GM18508 (cell line): Measurements from ENCODE around the gene MAPK11.
"Not testable (repeated sequence)": the region's sequence is repeated elsewhere in the genome, so short reads cannot be mapped to it uniquely, and the experiment has no call there.

Experiments
- ATAC-seq: cut with Tn5 transposase; IDR thresholded peaks from one replicate; pipeline ENCODE4 v1.9.1; 2021; ENCODE audit warnings: moderate number of reproducible peaks; ENCODE audit not compliant: insufficient read depth, unreplicated experiment

Gene MAPK11

DNA sequence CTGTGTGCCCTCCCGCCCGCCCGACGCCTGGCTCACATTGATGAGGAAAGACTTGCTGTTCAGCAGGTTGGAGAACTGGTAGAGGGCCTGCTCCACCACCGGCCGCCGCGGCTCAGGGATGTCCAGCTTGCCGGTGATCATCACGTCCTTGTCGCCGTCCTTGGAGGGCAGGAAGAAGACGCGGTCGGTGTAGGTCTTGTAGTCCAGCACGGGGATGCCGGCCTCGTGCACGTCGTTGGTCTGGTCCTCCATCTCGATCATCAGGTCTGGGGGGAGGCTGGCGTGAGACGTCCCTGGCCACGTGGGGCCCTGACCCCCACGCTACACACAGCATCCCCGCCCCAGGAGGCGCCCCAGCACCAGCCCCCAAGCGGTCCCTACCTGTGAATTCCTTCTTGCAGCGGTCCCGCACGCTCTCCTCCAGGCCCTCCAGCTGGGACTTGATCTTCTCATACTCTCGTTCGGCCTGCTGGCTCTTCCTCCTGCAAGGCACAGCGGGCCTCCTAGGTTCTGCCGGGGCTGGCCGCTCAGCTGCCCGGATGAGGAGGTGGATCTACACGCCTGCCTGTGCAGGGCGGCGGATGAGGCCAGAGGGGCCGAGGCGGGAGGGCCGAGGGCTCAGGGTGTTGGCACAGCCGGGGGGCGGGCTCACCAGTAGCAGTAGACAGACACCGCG is 10.7 kb upstream of the MAPK11 start:
- ATAC-seq = no peak

DNA sequence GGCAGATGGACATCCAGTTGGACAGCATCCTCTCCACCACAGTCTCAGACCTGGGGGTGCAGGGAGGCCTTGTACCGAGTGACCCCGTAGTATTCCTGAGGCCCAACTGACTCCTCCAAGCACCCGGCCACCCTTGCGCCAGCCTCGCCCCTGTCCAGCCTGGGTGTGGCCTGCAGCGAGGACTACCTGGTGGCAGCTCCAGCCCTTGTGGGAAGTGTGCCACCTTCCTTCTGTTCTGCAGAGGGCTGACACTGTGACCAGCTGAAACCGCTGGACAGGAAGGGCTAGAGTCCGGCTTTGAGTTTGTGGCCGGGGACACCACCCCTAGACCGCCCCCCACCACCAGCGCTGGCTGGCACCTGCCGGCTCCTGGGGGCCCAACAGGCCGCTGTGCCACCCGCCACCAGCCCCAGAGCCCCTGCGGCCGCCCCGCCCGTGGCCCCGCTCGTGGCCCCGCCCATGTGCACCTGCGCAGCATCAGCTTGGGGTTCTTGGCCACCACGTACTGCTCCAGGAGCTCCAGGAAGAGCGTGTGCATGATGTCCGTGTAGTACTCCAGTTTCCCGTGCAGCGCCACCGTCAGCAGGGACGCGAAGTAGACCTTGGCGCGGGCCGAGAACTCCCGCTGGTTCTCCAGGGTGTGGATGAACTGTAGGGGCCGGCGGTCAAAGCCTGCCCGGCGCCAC is 10.0 kb upstream of the MAPK11 start:
- no peak for ATAC-seq

DNA sequence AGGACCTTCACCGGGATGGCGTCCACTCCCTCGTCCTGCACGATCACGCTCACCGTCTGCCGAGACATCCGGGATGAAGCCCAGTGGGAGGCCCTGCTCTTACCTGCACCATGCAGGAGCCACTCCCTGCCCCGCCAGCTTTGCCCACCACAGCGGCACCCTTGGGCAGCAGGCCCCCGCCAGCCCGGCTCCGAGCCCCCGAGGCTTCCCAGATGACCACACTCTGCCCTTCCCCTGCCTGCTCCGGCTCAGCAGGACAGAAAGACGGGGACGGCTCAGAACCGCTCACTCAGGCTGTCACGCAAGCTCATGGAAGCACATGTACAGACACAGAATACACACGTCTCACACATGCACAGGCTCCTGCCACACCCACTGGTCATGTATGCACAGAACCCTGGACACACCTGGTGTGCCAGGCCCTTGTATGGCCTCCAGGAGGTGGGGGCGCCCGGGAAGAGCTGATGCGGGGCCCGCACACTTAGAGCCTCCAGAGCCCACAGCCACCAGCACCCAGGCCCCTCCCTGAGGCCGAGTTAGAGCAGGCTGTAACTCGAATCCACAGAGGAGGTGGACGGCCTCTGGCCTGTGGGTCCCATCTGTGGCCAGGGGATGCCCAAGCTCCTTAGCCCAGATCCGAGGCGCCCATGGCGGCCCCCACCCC is 8.9 kb upstream of the MAPK11 start:
- ATAC-seq = no peak

DNA sequence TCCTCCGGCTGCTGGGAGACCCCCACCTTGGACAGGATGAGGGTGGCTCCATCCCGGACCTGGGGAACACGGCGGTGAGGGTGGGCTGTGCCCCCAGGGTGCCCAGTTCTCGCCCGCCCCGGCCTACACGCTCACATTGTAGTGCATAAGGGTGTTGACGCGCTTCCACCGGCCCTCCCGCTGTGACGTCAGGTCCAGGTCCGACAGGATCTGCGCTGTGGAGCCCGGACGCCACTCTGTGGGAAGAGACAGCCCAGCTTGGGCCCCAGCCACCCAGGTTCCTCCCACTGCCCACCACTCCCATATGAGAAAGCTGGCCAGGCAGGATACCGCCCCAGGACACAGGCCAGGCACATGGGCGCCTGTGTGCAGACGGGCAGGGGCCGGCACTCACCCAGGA is 8.3 kb upstream of the MAPK11 start:
- ATAC-seq = no peak

DNA sequence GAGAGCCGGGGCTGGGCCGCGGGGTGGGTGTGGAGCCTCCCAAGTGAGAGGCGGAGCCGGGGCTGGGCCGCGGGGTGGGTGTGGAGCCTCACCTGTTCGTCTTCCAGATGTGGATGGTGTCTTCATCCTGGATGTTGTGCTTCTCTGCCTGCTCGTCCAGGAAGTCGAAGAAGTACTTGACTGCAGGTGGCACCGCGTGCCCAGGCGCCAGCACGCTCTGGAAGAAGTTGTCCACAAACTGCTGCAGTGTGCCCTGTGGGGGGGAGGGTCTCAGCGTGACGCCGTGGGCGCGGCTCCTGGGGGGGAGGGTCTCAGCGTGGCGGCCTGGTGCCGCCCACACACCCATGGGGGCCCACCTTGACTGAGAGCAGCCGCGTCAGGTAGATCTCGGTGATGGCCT is 7.6 kb upstream of the MAPK11 start:
- no peak for ATAC-seq

DNA sequence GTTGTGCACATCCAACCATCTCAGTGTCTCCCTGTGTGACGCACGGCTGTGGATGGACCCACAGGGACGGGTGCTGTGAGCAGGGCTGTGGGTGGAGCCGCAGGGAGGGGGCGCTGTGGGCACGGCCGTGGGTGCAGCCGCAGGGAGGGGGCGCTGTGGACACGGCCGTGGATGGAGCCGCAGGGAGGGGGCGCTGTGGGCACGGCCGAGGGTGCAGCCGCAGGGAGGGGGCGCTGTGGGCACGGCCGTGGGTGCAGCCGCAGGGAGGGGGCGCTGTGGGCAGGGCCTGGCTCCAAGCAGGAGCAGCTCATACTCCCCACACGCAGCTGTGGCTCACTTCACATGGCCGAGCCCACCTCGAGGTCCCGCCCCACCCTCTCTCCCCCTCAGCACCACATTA is 6.0 kb upstream of the MAPK11 start:
- ATAC-seq = no peak

DNA sequence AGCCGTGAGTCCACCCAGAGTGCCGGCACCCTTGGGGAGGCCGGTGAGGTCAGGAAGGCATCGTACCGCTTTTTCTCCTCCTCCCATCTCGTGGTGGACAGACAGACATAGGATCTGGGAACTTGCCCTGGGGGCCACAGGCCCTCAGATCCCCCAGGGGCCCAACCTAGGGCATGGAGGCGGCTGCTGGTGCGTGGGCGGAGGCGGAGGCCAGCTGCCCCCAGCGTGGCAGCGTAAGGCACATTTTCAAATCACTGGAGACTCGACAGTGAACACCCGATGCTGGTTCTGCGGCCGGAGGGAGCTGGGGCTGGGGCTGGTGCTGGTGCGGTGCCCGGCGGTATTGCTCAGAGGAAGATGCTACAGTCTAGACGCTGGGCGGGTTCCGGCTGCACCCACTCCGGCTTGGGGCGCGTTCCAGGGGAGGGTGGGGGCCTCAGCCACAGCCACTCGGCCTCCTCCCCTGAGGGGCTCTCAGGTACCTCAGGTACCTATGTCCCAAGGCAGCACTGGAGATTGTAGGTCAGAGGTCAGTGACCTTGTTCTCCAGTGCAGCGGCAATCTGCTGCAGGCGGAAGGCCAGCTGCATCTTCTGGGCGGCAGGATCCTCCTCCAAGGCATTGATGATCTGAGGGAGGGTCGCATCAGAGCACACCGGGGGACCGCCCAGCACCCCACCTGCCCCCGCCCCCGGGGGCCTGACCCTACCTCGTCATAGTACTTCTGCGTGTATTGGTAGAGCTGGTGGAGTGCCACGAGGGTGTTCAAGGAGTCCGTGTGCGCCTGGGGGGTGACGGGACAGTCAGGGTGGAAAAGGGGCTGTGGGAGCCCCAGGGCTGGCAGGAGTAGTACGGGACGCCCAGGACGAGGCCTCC is 5.2 kb upstream of the MAPK11 start:
- ATAC-seq = no peak

DNA sequence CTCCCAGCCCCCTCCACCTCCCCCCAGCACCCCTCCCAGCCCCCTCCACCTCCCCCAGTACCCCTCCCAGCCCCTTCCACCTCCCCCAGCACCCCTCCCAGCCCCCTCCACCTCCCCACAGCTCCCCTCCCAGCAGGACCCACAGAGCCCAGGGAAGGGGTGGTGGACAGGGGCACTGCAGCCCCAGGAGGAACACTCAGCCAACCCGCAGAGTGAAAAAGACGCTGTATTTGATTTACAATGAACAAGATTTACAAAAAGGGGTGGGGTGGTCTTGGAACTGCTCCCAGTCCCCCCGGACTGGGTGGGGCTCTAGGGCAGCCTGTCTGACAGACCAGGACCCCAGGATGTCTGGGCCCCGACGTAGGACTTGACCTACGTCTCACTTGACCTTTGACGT is 4.6 kb upstream of the MAPK11 start:
- ATAC-seq = no peak

DNA sequence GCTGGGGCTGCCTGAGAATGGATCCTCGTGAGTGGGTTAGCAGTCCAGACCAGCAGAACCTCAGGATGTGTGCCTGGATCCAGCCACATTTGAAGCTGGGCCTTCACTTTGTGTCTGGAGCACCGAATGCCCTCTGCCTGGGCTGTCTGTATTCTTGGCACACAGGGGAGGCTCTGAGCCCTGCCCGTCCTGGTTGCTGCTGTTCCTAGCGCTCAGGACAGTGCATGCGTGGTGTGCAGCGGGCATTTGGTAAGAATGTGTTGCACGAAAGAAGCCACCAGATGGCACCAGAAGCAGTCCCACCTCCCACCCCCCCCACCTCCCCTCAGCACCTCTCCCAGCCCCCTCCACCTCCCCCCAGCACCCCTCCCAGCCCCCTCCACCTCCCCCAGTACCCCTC is 4.1 kb upstream of the MAPK11 start:
- no peak for ATAC-seq

DNA sequence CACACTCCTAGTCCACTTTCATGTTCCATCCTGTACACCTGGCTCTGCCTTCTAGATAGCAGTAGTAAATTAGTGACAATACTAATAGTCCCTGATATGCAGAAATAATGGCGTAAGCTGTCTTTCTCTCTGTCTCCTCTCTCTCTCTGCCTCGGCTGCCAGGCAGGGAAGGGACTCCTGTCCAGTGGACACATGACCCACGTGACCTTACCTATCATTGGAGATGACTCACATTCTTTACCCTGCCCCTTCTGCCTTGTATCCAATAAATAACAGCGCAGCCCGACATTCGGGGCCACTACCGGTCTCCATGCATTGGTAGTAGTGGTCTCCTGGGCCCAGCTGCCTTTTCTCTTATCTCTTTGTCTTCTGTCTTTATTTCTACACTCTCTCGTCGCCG is 3.6 kb upstream of the MAPK11 start:
- not testable (repeated sequence) for ATAC-seq

DNA sequence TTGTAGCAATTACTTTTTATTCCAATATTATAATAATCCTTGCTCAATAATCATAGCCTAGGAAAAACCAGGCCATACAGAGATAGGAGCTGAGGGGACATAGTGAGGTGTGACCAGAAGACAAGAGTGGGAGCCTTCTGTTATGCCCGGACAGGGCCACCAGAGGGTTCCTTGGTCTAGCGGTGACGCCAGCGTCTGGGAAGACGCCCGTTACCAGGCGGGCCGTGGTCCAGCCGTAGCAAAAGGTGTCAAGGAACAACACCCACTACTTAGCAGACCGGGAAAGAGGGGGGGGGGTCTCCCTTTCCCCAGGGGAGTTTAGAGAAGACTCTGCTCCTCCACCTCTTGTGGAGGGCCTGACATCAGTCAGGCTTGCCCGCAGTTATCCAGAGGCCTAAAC is 3.2 kb upstream of the MAPK11 start:
- not testable (repeated sequence) for ATAC-seq

DNA sequence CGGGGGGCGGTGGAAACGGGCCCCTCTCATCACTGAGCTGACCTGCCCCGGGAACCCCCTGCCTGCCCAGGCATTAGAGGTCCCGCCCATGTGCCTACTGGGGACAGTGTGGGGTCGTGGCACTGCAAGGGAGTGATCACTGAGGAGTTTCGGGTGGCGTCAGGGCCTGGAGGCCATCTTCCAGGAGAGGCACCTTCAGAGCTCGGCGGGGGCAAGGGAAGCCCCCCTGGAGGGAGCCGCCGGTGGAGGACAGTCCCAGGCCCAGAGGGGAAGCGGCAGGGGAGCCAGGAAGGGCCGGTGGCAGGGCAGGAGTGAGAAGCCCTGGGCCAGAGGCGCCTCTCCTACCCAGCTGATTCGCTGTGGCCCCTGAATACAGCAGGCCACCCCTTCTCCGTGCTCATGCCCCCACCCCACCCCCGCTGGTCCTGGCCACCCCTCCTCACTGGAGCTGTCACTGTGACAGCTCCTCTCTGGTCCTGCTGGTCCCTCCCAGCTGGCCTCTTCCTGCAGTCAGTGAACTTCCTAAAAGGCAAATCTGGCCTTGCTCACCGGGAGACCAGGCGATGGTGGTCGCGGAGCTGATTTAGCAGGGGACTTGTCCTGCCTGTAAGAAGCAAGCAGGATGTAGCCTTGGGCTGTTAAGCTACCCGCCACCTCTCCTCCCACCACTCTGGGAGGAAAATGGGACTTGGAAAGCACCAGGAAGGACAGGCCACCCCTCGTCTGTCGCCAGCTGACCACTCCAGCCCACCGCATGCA is 2.0 kb upstream of the MAPK11 start:
- ATAC-seq = no peak

DNA sequence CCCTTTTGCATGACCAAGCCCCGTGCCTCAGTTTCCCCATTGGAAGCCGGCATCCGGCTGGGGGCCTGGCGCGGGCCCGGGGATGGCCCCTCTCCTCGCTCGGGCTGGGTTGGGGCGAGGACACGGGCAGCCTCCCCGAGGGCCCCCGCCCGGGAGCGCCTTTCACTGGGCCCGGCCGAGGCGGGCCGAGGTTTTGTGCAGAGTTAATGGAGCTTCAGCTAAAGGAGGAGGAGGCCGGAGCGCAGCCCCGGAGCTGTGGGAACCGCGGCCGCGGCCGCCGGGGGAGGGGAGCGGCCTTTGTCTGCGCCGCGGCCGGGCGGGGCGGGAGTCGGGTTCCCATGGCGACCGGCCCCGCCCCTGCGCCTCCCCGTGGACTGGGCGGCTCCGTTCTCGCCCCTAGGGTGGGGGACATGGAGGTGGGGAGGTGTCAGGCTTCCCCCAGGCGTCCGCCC is 1.4 kb upstream of the MAPK11 start:
- ATAC-seq = no peak

DNA sequence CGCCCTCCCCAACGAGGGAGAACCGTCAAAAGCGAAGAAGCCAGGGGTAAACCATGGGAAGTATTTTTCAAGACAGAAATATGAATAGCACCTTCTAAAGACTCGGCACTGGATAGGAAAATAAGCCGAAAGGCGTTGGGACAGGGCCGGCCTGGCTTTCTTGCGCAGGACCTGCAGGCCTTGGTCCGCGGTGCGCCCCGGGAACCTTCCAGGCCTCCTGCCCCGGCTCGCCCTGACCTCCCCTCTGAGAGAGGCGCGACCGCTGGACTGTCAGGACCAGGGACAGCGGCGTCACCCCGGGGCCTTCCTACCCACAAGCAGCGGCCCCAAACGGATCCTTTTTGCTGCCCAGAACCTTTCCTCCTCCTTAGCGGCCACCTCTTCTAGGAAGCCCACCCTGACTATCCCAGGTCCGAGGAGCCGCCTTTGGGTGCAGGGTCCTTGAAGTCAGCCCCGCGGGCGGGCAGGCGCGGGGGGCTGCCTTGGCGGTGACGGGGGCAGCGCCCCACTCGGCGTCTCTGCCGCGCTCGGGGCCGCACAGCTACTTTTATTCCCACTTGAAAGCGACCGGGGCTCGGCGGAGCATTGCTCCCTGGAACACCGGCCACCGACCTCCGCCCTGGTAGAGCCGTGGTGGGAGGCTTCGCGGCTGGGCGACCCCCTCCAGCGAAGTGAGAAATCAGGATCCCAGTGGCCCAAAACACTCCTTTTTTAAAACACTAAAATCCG is 650 bp upstream of the MAPK11 start:
- ATAC-seq = no peak

DNA sequence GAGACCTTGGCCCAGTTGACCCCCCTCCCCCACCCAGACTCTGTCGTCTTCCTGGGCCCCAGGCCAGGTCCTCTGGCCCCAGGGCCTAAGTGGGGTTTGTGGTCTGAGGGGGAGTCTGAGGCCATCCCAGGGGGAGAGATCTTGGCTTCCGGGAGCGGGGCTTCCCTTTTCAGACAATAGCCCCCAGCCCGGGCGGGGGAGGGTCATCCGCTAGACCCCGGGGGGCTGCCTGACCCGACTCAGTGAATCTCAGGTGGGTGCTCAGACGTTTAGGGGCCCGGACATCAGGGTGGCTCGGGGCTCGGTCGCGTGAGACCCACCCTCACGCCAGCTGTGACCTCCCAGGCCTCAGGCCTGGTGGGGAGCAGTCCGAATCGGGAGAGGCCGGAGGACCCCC is 609 bp downstream of the MAPK11 start:
- no peak for ATAC-seq

DNA sequence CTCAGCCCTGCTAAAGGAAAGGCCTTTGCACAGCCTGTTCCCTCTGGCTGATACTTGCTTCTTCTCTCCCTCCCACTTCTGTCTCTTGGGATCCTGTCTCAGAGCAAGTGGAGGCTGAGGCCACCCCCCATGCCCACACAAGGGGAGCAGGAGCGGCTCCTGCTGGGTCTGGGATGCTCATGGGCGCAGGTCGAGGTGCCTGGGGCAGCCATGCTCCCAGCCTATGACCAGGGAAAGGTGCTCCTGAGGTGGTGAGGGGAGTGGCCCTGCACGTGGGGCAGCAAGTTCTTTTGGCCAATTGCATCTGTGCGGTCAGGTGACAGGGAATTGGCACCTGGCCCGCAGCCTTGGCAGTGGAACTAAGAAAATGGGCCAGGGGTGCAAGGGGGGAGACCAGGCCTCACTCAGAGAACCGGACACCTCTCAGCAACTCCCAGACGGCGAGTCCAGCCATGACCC is 1.5 kb downstream of the MAPK11 start:
- no peak for ATAC-seq

DNA sequence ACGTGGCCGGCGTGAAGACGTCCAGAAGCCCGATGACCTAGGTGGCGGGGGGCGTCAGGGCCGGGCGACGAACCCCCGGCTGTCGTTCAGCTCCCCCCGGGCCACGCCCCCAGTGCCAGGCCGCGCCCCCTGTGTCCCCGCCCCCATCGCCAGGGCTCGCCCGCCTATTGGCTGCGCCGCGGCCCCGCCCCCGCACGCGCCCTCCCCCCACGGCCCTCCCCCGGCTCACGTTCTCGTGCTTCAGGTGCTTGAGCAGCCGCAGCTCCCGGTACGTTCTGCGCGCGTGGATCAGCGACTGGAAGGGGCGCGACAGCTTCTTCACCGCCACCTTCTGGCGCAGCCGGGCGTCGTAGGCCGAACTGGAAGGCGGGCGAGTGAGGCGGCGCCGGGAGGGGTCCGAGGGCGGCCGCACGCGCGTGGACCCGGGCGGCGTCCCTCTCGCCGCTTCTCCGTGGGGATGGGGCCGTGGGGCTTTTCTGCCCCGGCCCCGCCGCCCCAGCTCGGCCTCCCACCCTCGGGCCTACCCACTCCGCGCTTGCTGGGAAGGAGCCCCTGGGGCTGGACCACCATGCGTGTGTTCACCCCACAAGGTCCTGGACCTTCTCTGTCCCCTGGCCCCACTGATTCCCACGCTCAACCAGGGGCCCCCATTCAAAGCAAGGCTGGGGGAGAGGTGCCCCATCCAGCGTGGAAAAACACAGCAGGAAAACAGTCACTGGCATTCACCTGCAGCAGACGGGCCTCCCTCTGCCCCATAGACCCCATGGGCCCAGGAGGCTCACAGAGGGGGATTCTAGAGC is 2.4 kb downstream of the MAPK11 start:
- ATAC-seq = no peak

DNA sequence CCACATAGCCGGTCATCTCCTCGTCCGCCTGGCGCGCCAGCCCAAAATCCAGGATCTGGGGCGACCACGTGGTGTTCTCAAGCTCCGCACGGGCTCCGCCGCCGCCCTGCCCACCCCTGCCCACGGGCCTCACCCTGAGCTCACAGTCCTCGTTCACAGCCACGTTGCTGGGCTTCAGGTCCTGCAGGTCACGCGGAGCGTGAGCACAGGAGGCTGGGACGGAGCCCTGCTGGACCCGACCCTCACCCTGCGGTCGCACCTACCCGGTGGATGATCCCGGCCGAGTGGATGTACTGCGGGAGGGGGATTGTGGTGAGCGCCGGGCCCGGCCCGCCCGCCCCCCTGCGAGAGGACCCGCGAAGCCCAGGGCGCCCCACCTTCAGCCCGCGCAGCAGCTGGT is 3.2 kb downstream of the MAPK11 start:
- no peak for ATAC-seq
